Esophagus squamous epithelium (tissue), 5 donors: ENCODE data around the gene PGLYRP1. TPM values are rescaled to one million over a fixed set of nuclear protein-coding genes. Genes with fewer than 3 reads are reported as not detected.

Experiments used
- DNase-seq: peaks from one replicate; lab custom pipeline; 2025; lab: John Stamatoyannopoulos, UW
- H3K27ac ChIP-seq, 4 donors: fragments of 200-600 bp; sonication (generic); one replicate each; pipeline ENCODE4 v1.5.1; 2016 to 2019; ENCODE audit warnings: mild to moderate bottlenecking in 1 of 4
- H3K27me3 ChIP-seq, 4 donors: fragments of 200-600 bp; sonication (generic); 1 replicate in 3 of 4; 2 replicates in 1 of 4; pipeline versions ENCODE4 v1.5.1 to v1.6.0; 2017 to 2021; ENCODE audit warnings: antibody characterized with exemption in 1 of 4
- H3K36me3 ChIP-seq, 3 donors: fragments of 200-600 bp; sonication (generic); one replicate each; pipeline ENCODE4 v1.5.1; 2016 to 2019
- H3K4me1 ChIP-seq, 3 donors: fragments of 200-600 bp; sonication (generic); one replicate each; pipeline ENCODE4 v1.5.1; 2017 to 2019
- H3K4me3 ChIP-seq, 4 donors: fragments of 200-600 bp; sonication (generic); 1 replicate in 3 of 4; 2 replicates in 1 of 4; pipeline ENCODE4 v1.5.1; 2016 to 2019; ENCODE audit warnings: mild to moderate bottlenecking in 2 of 4, moderate library complexity in 1 of 4
- H3K9me3 ChIP-seq, 3 donors: fragments of 200-600 bp; sonication (generic); one replicate each; pipeline ENCODE4 v1.5.1; 2016 to 2019
- CTCF ChIP-seq, 6 experiments: fragments of 450-650 bp in 4 of 6; fragments of 200-600 bp in 2 of 6; sonication (generic) in 2 of 6; IDR thresholded peaks; one replicate each; pipeline ENCODE4 v1.5.1; 2016 to 2019; ENCODE audit warnings: antibody characterized with exemption in 6 of 6, mild to moderate bottlenecking in 4 of 6, moderate library complexity in 4 of 6
- POLR2A ChIP-seq, 4 donors: fragments of 450-650 bp; IDR thresholded peaks; one replicate each; pipeline ENCODE4 v1.6.1; 2017; ENCODE audit warnings: antibody characterized with exemption in 4 of 4, mild to moderate bottlenecking in 4 of 4, moderate library complexity in 3 of 4
- WGBS, 2 donors: methylation state at CpG; one replicate each; pipeline ENCODE4 v1.1.5; 2018; 5-methylcytosine and 5-hydroxymethylcytosine counted together
- intact Hi-C: fragments of 100-400 bp; cut with DNase I; formaldehyde crosslinking; loops from one replicate; pipeline ENCODE4 v1.15.0; 2022
- total RNA-seq, 4 donors: library from RNA; depleted of rRNA; stranded (reverse); fragments of >200 nt; gene quantifications; one replicate each; pipeline ENCODE4 v1.1.0, GENCODE V29; 2016
- donor health status: DM: yes; HTN: yes; CAD: no.

PGLYRP1 gene
- total RNA-seq, 4 donors from 2014 or later, result not detected

- no peak for TF ChIP-seq CTCF (IDR thresholded peaks at IDR 0.05)
- TF ChIP-seq POLR2A (IDR thresholded peaks at IDR 0.05), result no peak
- intact Hi-C loops, result no loop called here
- Histone ChIP-seq H3K36me3 (no peaks in the 10 kb centered on the region), H3K9me3 (no peaks in the 10 kb centered on the region), H3K27ac (no peak within 1 kb of the TSS), H3K4me3 (no peak within 1 kb of the TSS), H3K27me3 (peaks cover 0 to 68% (median 0%) of the 10 kb centered on the region in 4 donors), H3K4me1 (peaks cover 0 to 7% (median 0%) of the 10 kb centered on the region in 3 donors)
- WGBS, 2 donors, result 25 to 41% methylated on average over 7 of the region's 7 CpGs
- no peak for DNase-seq
These were observed 18.2 kb upstream of the PGLYRP1 start, which contains the start of gene IGFL4 for GRCh38 chr19:46040952-46041500. IGFL4 (minus strand) TSS chr19:46041002; CDS start chr19:46040962, 40 bp downstream.

GRCh38 chr19:46040125-46040524 lies 17.3 kb upstream of the PGLYRP1 start:
- TF ChIP-seq CTCF (IDR thresholded peaks at IDR 0.05) (no peak), POLR2A (IDR thresholded peaks at IDR 0.05) (no peak)
- Histone ChIP-seq H3K36me3 (no peaks in the 10 kb centered on the region), H3K27ac (no peak overlapping the region), H3K4me3 (no peak overlapping the region), H3K4me1 (peaks cover 0 to 7% (median 0%) of the 10 kb centered on the region in 3 donors), H3K9me3 (no peaks in the 10 kb centered on the region), H3K27me3 (peaks cover 0 to 66% (median 0%) of the 10 kb centered on the region in 4 donors)
- WGBS, 2 donors, result 71 to 90% methylated on average over 4 of the region's 6 CpGs
- intact Hi-C loops, result no loop called here
- no peak for DNase-seq

GRCh38 chr19:46036744-46037128 lies 13.9 kb upstream of the PGLYRP1 start:
- no peaks in the 10 kb centered on the region for H3K36me3 ChIP-seq
- TF ChIP-seq CTCF (IDR thresholded peaks at IDR 0.05), result no peak
- TF ChIP-seq POLR2A (IDR thresholded peaks at IDR 0.05), result no peak
- intact Hi-C loops, result no loop called here
- 20% methylated on average over 1 of the region's 3 CpGs; no CpG with 5 or more reads in 1 of the 2 donors for WGBS, 2 donors
- H3K27me3 ChIP-seq, result peaks cover 0 to 46% (median 0%) of the 10 kb centered on the region in 4 donors
- H3K4me3 ChIP-seq, result no peak overlapping the region
- H3K4me1 ChIP-seq, result peaks cover 0 to 7% (median 0%) of the 10 kb centered on the region in 3 donors
- H3K9me3 ChIP-seq, result no peaks in the 10 kb centered on the region
- no peak overlapping the region for H3K27ac ChIP-seq
- DNase-seq, result no peak

GRCh38 chr19:46035986-46036743 lies 13.3 kb upstream of the PGLYRP1 start:
- intact Hi-C loops, result no loop called here
- Histone ChIP-seq H3K4me1 (peaks cover 0 to 7% (median 0%) of the 10 kb centered on the region in 3 donors), H3K27me3 (peaks cover 0 to 43% (median 0%) of the 10 kb centered on the region in 4 donors), H3K4me3 (no peak overlapping the region), H3K9me3 (no peaks in the 10 kb centered on the region), H3K36me3 (no peaks in the 10 kb centered on the region), H3K27ac (no peak overlapping the region)
- DNase-seq, result no peak
- TF ChIP-seq POLR2A (IDR thresholded peaks at IDR 0.05) (no peak), CTCF (IDR thresholded peaks at IDR 0.05) (no peak)
- 72 to 94% methylated on average over 2 of the region's 13 CpGs for WGBS, 2 donors

- 85% methylated on average over 6 of the region's 6 CpGs; no CpG with 5 or more reads in 1 of the 2 donors for WGBS, 2 donors
- Histone ChIP-seq H3K36me3 (no peaks in the 10 kb centered on the region), H3K27me3 (peaks cover 0 to 41% (median 0%) of the 10 kb centered on the region in 4 donors), H3K9me3 (no peaks in the 10 kb centered on the region), H3K27ac (no peak overlapping the region), H3K4me3 (no peak overlapping the region), H3K4me1 (peaks cover 0 to under 1% (median 0%) of the 10 kb centered on the region in 3 donors)
- no peak for DNase-seq
- TF ChIP-seq CTCF (IDR thresholded peaks at IDR 0.05), result no peak
- TF ChIP-seq POLR2A (IDR thresholded peaks at IDR 0.05), result no peak
- intact Hi-C loops, result no loop called here
These were observed 12.7 kb upstream of the PGLYRP1 start for GRCh38 chr19:46035546-46035945.
